ENCODE data around the gene CUBN. TPM values are rescaled to one million over a fixed set of nuclear protein-coding genes. Genes with fewer than 3 reads are reported as not detected.

Gene CUBN
- total and polyA plus RNA-seq, 9 of the 15 experiments (the other 6 are each of a cell fraction or from before 2014, with no cell fraction given), result 0.04 to 0.33 (median 0.09) TPM

DNA sequence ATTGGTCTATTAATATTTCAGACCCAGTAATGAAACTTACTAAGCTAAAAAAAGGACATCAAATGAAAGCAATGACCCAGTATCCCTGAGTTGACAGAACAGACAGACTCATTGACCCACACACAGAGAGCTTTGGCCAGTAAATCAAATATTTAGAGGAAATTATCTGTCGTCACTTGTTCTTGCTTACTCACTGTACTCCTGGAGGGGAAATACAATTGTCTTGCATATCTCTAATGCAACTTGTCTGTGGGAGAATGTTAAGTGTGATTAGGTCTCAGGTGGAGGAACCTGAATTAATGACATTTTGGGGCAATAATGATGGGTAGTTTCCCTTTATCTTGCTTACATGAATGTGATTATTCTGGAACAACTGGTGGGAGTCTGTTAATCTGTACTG lies 80.4 kb downstream of the CUBN start (continued):
- no peak for TF ChIP-seq SAP30 (IDR thresholded peaks at IDR 0.05; ENCODE audit: borderline replicate concordance, insufficient read depth, low read depth, low read length, poor library complexity, severe bottlenecking)
- TF ChIP-seq MCM5 (IDR thresholded peaks at IDR 0.05; ENCODE audit: low read depth), result no peak
- 0 out of 2 replicates have a peak, but pooled peaks have one; percentile 39 for TF ChIP-seq SMARCC2 (IDR thresholded peaks at IDR 0.05; ENCODE audit: low read depth)
- no peak for TF ChIP-seq NFE2L1 (tag; IDR thresholded peaks at IDR 0.05; ENCODE audit: borderline replicate concordance, low read depth)
- TF ChIP-seq STAT5A (IDR thresholded peaks at IDR 0.05; ENCODE audit: borderline replicate concordance, low read length), result no peak
- TF ChIP-seq ZC3H4 (CRISPR knock-in tag; IDR thresholded peaks at IDR 0.05; ENCODE audit: borderline replicate concordance), result no peak
- no peak for TF ChIP-seq SRSF3 (IDR thresholded peaks at IDR 0.05; ENCODE audit: insufficient read depth, low read length)
- no peak for TF ChIP-seq RBM14 (IDR thresholded peaks at IDR 0.05; ENCODE audit: borderline replicate concordance, insufficient read depth, low read depth, low read length)
- peak; percentile 78 for TF ChIP-seq EP300 (IDR thresholded peaks at IDR 0.05; ENCODE audit: low read length)
- TF ChIP-seq EHMT2 (IDR thresholded peaks at IDR 0.05), result no peak
- TF ChIP-seq ZNF445 (CRISPR knock-in tag; IDR thresholded peaks at IDR 0.05; ENCODE audit: low read depth), result no peak
- TF ChIP-seq ARID1B (IDR thresholded peaks at IDR 0.05), result peak; percentile 80
- 0 out of 2 replicates have a peak, but pooled peaks have one; percentile 12 for TF ChIP-seq TEAD2 (tag; IDR thresholded peaks at IDR 0.05)
- TF ChIP-seq, protein P1, sequence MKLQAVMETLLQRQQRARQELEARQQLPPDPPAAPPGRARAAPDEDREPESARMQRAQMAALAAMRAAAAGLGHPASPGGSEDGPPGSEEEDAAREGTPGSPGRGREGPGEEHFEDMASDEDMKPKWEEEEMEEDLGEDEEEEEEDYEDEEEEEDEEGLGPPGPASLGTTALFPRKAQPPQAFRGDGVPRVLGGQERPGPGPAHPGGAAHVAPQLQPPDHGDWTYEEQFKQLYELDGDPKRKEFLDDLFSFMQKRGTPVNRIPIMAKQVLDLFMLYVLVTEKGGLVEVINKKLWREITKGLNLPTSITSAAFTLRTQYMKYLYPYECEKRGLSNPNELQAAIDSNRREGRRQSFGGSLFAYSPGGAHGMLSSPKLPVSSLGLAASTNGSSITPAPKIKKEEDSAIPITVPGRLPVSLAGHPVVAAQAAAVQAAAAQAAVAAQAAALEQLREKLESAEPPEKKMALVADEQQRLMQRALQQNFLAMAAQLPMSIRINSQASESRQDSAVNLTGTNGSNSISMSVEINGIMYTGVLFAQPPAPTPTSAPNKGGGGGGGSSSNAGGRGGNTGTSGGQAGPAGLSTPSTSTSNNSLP (IDR thresholded peaks at IDR 0.05; ENCODE audit: borderline replicate concordance, low read depth, low read length), result no peak
- TF ChIP-seq TRIM28 (IDR thresholded peaks at IDR 0.05), result no peak
- no peak for TF ChIP-seq TGIF2 (CRISPR knock-in tag; IDR thresholded peaks at IDR 0.05)
- no peak for TF ChIP-seq DACH1 (IDR thresholded peaks at IDR 0.05; ENCODE audit: partially characterized antibody)
- no peak for TF ChIP-seq FOXK2 (conservative IDR thresholded peaks at IDR 0.05 in 1 of 2, IDR thresholded peaks at IDR 0.05 in 1 of 2; ENCODE audit: low read depth in 2 of 2)
- no peak for TF ChIP-seq HNRNPH1 (optimal IDR thresholded peaks at IDR 0.05; ENCODE audit: low read depth, low read length)
- TF ChIP-seq, protein P2, sequence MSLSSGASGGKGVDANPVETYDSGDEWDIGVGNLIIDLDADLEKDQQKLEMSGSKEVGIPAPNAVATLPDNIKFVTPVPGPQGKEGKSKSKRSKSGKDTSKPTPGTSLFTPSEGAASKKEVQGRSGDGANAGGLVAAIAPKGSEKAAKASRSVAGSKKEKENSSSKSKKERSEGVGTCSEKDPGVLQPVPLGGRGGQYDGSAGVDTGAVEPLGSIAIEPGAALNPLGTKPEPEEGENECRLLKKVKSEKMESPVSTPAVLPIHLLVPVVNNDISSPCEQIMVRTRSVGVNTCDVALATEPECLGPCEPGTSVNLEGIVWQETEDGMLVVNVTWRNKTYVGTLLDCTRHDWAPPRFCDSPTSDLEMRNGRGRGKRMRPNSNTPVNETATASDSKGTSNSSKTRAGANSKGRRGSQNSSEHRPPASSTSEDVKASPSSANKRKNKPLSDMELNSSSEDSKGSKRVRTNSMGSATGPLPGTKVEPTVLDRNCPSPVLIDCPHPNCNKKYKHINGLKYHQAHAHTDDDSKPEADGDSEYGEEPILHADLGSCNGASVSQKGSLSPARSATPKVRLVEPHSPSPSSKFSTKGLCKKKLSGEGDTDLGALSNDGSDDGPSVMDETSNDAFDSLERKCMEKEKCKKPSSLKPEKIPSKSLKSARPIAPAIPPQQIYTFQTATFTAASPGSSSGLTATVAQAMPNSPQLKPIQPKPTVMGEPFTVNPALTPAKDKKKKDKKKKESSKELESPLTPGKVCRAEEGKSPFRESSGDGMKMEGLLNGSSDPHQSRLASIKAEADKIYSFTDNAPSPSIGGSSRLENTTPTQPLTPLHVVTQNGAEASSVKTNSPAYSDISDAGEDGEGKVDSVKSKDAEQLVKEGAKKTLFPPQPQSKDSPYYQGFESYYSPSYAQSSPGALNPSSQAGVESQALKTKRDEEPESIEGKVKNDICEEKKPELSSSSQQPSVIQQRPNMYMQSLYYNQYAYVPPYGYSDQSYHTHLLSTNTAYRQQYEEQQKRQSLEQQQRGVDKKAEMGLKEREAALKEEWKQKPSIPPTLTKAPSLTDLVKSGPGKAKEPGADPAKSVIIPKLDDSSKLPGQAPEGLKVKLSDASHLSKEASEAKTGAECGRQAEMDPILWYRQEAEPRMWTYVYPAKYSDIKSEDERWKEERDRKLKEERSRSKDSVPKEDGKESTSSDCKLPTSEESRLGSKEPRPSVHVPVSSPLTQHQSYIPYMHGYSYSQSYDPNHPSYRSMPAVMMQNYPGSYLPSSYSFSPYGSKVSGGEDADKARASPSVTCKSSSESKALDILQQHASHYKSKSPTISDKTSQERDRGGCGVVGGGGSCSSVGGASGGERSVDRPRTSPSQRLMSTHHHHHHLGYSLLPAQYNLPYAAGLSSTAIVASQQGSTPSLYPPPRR (CRISPR knock-in tag; IDR thresholded peaks at IDR 0.05; ENCODE audit: borderline replicate concordance), result no peak
- TF ChIP-seq BACH1 (tag; IDR thresholded peaks at IDR 0.05), result no peak
- TF ChIP-seq, protein P3, sequence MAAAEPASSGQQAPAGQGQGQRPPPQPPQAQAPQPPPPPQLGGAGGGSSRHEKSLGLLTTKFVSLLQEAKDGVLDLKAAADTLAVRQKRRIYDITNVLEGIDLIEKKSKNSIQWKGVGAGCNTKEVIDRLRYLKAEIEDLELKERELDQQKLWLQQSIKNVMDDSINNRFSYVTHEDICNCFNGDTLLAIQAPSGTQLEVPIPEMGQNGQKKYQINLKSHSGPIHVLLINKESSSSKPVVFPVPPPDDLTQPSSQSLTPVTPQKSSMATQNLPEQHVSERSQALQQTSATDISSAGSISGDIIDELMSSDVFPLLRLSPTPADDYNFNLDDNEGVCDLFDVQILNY (CRISPR knock-in tag; IDR thresholded peaks at IDR 0.05), result no peak
- no peak for TF ChIP-seq ZNF3 (CRISPR knock-in tag; IDR thresholded peaks at IDR 0.05)

All from K562 (cell line).